DMS153 treated with DMSO at 0.1 percent for 48 hours (cell line): ENCODE measurements around the gene FADS2.

ENCODE experiments used
- DNase-seq: peaks from one replicate; lab custom pipeline; 2025; ENCODE audit not compliant: unreplicated experiment; lab: John Stamatoyannopoulos, UW

Gene FADS2

DNA sequence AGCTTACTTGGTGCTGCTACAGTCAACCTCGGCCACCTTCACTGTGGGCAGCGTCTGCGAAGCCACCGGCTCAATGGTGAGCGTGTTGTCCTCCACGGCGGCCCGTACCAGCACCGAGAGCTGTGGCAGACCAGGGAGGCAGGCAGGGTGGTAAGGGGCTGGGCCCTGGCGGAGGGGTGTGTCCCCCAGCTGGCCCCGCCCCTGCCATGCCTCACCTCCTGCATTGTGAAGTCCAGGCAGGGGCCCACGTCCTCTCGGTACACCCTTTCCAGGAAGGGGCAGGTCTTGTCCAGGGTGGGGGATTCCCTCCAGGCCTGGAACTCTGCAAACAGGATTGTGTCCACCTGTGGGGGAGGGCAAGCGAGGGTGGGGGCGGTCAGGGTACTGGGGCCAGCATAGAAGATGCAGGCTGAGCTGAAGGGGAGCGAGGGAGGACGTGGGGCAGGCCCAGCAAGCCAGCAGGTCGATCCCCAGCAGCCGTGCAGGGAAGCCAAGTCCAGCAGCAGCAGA lies 76.5 kb downstream of the FADS2 start:
- DNase-seq = peak; percentile 11

DNA sequence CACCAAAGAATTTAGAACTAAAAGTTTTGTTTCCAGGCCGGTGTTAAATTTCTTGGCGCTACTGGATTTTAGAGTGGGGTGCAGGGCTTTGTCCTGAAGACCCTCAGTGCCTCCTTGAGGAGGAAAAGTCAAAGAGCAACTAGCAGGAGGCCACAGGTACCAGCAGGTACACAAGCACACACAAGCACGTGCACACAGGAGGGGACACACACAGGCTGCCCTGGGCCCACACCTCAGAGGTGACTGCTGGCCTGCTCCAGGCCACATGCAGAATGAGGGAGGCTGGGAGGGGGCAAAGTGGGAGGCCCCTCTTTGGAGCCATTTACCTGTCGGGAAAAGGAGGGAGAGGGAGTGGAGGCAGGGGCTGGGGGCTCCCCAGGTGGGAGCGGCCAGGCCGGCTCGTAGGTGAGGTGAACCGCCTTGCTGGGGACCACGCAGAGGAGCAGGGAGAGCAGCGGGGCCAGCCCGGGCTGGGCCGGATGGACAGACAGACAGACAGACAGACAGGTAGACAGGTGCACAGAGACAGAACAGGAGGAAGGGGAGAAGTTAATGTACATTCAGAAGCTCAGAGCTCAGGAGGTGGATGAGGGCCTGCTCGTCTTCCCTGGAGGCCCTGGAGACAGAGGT lies 77.1 kb downstream of the FADS2 start:
- DNase-seq = no peak

DNA sequence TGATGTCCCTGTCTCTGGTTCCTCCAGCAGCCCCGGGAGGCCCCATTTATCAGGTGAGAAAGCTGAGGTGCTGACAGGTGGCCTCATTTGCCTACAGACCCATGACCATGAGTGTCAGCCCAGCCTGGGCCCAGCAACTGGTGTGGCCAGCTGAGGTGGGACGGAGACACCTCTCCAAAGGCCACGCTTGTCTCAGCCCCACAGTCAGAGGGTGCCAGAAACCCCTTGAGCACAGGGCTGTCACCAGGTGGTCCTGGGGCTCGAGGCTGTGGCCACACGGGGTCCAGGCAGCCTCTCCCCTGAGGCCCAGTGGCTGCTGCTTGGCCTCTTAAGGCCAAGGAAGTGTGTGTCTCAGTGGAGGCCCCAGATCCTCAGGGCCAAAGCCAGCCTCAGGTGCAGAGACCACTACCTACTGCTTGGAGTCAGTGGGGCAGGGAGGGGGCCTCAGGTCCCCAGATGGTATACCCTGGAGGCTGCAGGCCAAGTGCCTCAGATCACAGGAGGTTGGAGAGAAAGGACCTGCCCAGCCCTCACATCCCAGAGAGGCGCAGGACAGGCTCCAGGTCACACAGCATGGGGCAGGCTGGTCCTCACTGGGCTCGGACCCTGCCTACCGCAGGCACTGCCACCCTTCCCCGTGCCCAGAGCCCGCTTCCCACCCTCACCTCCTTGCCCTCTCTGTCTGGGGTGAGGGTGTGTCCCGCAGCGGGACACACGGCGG lies 77.9 kb downstream of the FADS2 start:
- no peak for DNase-seq

DNA sequence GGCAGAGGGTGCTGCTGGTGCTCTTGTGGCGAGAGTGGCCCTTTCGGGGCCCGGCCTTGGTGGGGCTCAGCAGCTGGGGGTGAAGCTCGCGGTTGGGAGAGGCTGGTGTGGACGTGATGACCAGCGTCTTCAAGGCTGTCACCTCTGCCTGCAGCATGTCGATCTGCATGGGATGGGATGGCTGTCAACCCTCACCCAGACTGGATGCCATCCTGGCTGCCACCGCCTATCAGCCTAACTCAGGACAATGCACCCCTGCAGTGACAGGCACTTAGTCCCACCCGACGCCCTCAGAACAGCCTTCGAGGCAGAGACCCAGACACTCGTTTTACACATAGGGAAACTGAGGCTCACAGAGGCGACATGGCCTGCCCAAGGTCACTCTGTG lies 78.4 kb downstream of the FADS2 start:
- no peak for DNase-seq

DNA sequence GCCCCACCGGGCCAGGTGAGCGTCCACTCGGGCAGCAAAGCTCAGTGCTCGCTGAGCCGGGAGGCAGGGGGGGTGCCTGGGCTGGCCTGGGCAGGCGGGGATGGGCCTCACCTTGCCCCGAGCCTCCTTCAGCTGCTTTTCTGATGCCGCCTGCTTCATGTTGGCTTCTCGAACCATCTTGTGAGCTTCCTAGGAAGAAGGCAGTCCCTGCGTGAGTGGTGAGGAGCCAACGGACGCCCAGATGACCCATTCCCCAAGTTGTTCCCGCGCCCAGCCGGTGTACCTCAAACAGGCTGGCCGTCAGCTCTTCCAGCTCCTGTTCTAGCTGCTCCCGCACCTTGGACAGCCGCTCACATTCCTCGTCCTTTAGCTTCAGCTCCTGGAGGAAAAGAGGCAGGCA lies 79.2 kb downstream of the FADS2 start:
- no peak for DNase-seq

DNA sequence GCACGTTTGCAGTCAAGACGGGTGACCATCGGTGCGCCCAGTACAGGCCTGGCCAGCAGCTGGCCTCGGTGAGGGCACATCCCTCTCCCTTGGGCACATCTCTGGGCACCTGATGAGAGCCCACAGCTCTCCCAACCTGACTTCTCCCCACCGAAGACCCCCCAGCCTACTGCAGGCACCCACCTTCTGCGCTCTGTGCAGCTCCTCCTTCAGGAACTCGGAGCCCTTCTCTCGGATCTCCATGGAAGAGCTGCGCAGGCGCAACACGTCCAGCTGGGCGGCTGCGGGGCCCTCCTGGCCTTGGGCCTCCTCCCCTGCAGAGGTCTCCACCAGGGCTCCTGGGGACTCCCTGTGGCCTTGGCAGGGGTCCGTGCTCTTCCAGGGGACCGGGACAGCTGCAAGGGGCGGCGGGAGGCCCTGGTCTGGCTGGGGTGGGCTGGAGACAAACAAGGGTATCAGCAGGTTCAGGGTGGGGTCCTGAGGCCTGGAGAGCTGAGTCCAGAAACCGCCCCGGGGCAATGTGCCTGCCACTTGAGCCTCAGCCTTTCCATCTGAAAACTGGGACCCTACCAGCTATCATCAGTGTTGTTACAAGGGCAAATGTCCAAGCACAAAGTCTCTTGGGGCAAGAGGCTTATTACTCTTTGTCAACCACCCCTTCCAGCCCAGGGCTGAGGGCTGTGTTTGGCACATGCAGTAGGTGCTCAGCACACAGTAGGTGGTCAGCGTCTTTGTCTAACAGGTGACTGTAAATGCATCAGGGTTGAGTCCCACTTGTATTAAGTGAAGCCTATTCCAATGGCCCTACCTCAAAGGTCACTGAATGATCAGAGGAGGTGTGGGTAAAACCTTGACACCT lies 80.0 kb downstream of the FADS2 start:
- DNase-seq = no peak

DNA sequence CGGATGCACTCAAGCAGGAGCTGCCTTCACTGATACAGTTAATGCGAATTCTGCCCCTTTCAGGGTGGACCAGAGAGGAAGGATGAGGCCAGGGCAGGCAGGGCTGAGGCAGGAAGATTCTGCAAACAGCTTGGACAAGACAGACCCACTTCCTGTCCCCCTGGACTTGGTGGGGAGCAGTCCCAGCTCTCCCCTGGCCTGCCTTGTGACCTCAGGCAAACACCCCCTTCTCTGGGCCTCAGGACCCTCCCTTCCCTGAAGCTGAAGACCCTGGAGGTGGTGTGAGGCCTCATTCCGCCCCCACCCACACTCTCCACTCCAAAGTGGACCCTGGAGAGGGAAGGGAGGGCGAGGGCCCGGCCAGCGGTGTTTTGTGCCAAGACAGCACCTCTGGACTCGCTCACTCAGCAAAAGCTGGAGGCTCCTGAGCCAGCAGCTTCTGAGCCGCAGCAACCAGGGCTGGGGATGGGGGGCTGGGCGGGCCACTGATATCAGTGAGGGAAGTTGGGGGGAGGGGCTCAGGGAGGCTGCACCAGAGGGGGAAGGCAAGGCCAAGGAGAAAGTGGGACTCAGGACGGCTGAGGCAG lies 80.7 kb downstream of the FADS2 start:
- no peak for DNase-seq

DNA sequence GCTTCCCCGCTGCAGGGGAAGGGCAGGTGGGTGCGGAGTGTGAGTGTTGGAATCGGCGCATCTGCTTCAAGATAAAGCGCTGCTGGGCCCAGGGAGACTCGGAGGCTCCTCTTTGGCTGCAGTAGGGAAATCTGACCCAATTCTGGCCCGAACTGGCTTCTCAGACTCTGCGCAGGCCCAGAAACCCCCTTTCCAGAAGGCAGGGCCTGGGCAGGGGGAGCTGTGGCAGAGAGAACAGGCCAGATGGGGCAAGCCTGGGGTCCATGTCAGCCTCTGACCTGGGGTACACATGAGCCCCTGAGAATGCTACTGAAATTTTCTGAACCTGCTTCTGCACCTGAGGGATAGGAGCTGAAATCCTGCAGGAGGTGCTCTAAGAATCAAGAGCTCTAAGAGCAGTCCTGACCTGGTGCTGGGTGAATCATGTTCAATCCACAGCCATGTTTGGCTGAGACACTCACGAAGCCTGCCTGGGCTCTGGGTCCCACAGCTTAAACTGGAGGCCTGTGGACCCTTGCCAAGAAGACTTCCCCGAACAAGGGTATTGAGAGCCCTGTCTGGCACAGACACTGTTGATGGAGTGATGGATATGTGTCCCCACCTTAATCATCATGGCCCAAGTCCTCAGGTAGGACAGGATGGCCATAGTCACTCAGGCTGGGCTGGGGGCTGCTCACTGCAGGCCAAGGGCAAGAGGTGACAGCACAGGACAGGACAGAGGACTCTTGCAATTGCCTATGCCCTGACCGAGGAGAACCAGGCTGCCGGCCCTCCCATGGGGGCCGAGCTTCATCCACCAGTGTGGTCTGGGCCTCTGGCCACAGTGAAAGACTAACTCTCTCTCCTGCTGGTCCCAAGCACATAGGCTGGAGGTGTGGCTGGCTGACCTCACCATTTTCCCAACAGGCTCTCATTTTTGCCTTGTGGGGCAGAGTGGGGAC lies 82.4 kb downstream of the FADS2 start:
- DNase-seq = no peak

DNA sequence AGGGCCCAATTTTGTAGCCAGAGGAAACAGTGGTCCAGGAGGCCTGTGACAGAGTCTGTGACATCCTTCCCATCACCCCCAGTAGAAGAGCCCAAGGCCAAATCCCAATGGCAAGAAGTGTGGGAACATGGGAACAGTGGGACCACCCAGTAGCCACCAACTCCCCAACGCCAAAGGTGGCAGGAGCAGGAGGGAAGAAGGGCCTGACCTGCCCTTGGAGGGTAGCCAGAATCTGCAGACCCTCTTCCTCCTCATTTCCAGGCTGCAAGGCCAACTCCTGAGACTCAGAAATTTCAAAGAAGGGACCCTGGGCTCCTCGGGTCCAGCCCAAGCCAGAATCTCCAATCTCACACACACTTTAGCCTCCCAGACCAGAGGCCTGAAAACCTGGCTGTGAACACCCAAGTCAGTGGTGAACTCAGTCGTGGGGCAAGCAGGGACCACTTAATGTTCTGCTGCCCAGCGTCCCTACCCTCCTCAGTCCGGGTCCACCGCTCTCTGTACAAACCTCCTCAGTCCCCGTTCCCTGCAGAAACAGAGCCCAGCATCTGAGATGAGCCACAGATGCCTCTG lies 83.1 kb downstream of the FADS2 start:
- DNase-seq = no peak

DNA sequence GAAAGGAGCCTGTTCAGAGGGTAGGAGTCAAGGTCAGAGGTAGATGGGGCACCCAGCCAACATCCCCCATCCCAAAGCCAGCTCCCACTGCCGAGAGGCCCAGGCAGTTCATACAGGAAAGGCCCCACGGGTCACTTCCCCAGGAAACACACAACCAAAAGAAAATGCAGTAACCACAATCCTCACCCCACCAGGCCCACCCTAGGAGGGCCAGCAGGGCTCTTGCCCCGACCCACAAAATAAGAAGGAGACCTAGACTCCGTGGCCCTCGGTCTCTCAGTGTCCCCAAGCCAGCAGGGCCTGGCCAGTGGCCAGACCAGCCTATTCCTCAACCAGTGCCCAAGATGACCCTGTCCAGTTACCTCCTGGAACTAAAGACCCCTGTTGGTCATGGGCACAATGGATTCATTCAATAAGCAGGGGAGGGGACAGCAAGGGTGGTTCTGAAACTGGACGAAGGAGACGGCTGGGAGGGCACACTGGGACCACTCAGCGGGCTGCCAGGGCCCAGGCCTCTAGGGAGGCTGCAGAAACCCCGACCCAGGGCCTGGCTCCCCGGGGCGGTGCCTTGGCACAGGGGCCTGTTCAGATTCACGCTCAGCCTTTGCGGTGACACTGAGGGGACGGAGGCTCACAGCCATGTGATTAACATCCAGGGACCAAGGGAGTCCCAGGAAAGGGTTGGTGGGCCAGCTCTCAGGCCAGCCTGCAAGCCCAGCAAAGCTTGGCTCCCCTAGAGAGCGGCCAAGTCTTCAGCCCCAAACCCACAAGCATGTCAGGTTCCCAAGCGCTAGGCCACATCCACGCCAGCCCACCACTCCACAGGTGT lies 83.8 kb downstream of the FADS2 start:
- no peak for DNase-seq

DNA sequence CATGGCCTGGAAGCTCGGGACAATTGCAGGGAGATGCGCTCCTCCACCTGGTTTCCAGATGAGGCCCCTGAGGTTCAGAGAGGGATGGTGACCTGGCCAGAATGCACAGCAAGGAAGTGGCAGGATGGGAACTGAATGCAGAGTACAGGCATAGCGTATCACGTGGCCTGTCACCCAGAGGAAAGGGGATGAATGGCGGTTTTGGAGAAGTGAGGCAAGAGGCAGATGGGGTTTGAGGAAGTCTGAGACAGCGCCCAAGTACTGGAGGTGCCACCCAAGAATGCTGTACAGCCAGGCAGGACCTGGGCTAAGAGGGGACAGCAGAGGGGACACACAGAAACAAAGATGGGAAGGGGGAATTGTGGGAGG lies 84.4 kb downstream of the FADS2 start:
- no peak for DNase-seq

DNA sequence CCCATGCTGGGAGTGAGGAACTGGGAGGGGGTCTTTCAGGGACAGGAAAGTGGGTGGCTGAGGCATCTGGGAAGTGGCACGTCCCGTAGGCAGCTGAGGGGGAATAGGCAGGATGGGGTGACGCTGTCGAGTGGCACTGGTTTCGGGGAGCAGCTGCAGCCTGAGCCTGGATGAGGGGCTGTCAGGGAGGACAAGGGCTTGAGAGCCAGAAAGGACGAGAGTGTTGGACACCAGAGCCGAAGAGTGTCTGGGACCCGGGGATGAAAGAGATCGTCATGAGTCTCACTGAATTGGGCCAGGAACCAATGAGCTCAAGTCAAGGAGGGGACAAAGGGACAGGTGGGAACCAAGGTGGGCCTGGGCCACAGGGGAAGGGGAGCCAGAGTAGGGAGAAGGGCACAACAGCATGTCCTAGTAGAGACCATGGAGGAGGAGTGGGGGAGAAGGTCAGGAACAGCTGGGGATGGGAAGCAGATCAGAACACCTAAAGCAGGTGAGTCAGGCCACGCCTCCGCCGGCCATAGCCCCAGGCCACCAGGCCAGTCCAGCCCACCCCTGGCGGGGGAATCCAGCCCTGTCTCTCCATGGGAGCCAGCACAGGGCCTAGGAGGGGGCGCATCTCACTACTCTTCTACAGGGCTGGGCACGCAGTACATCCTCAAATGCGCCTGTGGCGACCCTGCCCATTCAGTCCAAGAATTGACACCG lies 85.0 kb downstream of the FADS2 start:
- no peak for DNase-seq

DNA sequence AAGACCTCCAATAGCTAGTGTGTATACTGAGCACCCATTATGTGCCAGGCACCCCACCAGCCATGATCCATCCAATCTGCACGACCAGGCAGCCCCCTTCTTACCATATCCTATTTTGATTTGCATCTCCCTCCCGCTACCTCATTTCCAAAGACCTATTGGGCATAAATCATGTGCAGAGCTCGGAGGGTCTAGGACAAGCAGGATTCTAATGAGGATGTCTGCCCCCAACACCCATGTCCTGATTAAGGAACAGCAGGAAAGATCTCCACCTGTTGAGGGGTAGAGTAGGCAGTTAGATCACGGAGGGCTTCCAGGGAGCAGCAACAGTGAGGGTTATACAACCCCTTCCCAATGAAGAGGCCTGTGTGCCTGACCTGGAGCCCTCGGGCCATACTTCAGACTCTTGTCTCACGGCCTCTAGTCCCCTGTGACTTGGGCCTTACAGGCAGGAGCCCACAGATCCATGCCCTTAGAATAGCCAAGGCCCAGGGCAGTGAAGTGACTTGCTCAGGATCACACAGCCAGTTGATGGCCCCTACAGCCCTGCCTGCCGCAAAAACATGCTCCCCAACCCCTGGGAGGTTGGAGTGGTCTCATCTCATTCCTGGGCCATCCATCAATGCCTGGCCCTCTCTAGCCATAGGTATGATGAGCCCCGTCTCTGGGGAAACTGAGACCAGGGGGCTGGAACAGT lies 85.7 kb downstream of the FADS2 start:
- DNase-seq = no peak

DNA sequence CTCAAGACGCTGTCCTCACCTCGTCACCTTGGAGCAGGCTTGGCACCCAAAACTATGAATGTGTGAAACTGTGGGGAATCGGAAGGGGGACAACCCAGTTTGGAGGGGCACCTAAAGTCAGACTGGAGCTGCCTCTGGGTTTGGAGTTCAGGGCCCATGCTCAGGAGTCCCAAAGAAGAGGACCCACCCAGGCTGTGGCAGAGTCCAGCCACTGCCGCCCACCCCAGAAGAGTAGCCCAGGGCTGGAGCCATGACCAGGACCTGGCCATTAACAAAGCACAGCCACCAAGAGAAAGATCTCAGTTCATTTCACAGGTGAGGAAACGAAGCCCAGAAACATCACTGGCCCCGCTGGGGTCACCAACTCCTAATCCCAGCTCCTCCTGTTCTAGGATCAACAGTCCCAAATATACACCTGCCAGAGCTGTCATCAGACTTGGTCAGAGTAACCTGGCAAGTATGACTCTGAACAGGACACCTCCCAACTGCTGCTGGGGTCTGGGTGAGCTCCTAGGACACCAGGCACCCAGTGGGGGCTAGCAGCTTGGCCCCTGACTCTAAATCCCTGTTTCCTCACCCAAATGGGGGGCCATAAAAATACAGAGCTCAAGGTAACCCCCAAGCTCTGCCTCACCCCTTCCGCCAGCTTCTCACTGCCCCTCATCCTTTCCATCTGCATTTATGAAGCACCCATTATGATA lies 86.5 kb downstream of the FADS2 start:
- no peak for DNase-seq

DNA sequence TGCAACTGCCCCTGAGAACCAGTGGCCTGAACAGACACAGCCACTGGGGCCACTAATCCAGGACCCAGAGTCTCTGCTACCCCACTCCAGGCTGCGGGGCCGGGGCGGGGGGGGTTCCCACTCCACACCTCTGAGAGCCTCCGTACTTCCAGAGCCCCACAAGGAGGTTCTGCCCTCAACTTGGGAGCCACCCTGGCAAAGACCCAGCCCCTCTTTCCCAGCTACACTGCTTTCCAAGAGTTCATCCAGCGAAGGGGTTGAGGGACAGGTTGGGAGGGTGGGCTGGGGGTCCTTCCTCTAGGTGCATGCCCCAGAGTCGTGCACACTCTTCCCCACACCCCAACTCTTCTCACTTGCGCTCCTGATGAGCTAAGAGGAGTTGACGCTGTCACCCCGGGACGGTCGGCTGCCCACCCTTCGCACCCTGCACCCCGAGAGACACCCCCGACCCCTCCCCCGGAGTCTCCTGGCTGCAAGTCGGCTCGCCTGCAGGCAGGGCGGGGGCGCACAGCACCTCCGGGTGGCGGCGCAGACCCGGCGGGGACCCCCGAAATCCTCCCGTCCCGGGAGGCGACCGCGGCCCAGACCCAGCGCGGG lies 88.7 kb downstream of the FADS2 start:
- DNase-seq = no peak
